WTC11 (cell line): ENCODE measurements around the gene LRRC23. TPM values are rescaled to one million over a fixed set of nuclear protein-coding genes. Genes with fewer than 3 reads are reported as not detected.

Experiments
- ATAC-seq: fragments of 200-7000 bp; cut with Tn5 transposase; 2 replicates; pipeline ENCODE4 v1.10.0; 2021; ENCODE audit warnings: mild to moderate bottlenecking, moderate library complexity
- CTCF ChIA-PET: fragments of 300-600 bp; sonication (Branson Sonifier 250); formaldehyde crosslinking; loops from one replicate; lab custom pipeline; 2021; ENCODE audit warnings: antibody characterized with exemption; lab: Charles Lee
- POLR2A ChIA-PET: fragments of 350-600 bp; sonication (Branson Sonifier 250); formaldehyde crosslinking; loops from one replicate; lab custom pipeline; 2021; ENCODE audit warnings: antibody characterized with exemption; lab: Charles Lee
- DNase-seq: peaks from one replicate; pipeline ENCODE4 v3.0.0; 2021; ENCODE audit warnings: low spot score
- H3K27ac Mint-ChIP-seq: 2 replicates; pipeline ENCODE4 v1.8.0; 2021; ENCODE audit warnings: mixed read lengths
- H3K27me3 Mint-ChIP-seq: 2 replicates; pipeline ENCODE4 v1.8.0; 2021; ENCODE audit warnings: low read depth, mild to moderate bottlenecking, moderate library complexity, mixed read lengths
- H3K36me3 Mint-ChIP-seq: 2 replicates; pipeline ENCODE4 v1.8.0; 2021; ENCODE audit warnings: mixed read lengths
- H3K4me1 Mint-ChIP-seq: 2 replicates; pipeline ENCODE4 v1.8.0; 2022; ENCODE audit warnings: mixed read lengths
- H3K4me3 Mint-ChIP-seq: 2 replicates; pipeline ENCODE4 v1.8.0; 2021; ENCODE audit warnings: mild to moderate bottlenecking, moderate library complexity, mixed read lengths
- H3K9me3 Mint-ChIP-seq: 2 replicates; pipeline ENCODE4 v1.8.0; 2021; ENCODE audit warnings: mixed read lengths
- ATF6 ChIP-seq: sonication (generic); formaldehyde crosslinking; IDR thresholded peaks from 2 replicates; pipeline ENCODE4 v1.8.1; 2023; ENCODE audit warnings: mild to moderate bottlenecking, missing genetic modification reagents
- CDX4 ChIP-seq: fragments of 250-450 bp; sonication (Bioruptor Pico); IDR thresholded peaks from 2 replicates; pipeline ENCODE4 v1.9.0; 2021; ENCODE audit warnings: moderate library complexity, mild to moderate bottlenecking, inconsistent platforms, borderline replicate concordance
- CTCF ChIP-seq: fragments of 200-600 bp; IDR thresholded peaks from 2 replicates; pipeline ENCODE4 v1.8.0; 2022; ENCODE audit warnings: antibody characterized with exemption
- ELF4 ChIP-seq: sonication (generic); formaldehyde crosslinking; IDR thresholded peaks from 2 replicates; pipeline ENCODE4 v1.8.1; 2022; ENCODE audit warnings: low read depth, mild to moderate bottlenecking, moderate library complexity, missing genetic modification reagents
- ETV6 ChIP-seq: sonication (generic); formaldehyde crosslinking; IDR thresholded peaks from 2 replicates; pipeline ENCODE4 v1.8.1; 2022; ENCODE audit warnings: mild to moderate bottlenecking, missing genetic modification reagents
- FOXP4 ChIP-seq: sonication (generic); formaldehyde crosslinking; IDR thresholded peaks from 2 replicates; pipeline ENCODE4 v1.8.0; 2022; ENCODE audit warnings: mild to moderate bottlenecking, missing genetic modification reagents
- GABPB1 ChIP-seq: sonication (generic); formaldehyde crosslinking; IDR thresholded peaks from 2 replicates; pipeline ENCODE4 v1.8.1; 2023; ENCODE audit warnings: mild to moderate bottlenecking, missing genetic modification reagents
- GRHL2 ChIP-seq: fragments of 250-450 bp; sonication (Bioruptor Pico); IDR thresholded peaks from 2 replicates; pipeline ENCODE4 v1.8.0; 2022; ENCODE audit warnings: mild to moderate bottlenecking, moderate library complexity; ENCODE audit not compliant: insufficient replicate concordance, severe bottlenecking
- HMGXB4 ChIP-seq: sonication (generic); formaldehyde crosslinking; IDR thresholded peaks from 2 replicates; pipeline ENCODE4 v1.8.1; 2023; ENCODE audit warnings: mild to moderate bottlenecking, moderate library complexity, missing genetic modification reagents
- MLX ChIP-seq: sonication (generic); formaldehyde crosslinking; IDR thresholded peaks from 2 replicates; pipeline ENCODE4 v1.8.1; 2023; ENCODE audit warnings: mild to moderate bottlenecking, missing genetic modification reagents, moderate library complexity
- MYBL2 ChIP-seq: sonication (generic); formaldehyde crosslinking; IDR thresholded peaks from 2 replicates; pipeline ENCODE4 v1.8.1; 2023; ENCODE audit warnings: mild to moderate bottlenecking, moderate library complexity, missing genetic modification reagents
- PREB ChIP-seq: sonication (generic); formaldehyde crosslinking; IDR thresholded peaks from 2 replicates; pipeline ENCODE4 v1.8.1; 2022; ENCODE audit warnings: mild to moderate bottlenecking, missing genetic modification reagents, moderate library complexity, borderline replicate concordance
- SMAD3 ChIP-seq: sonication (generic); formaldehyde crosslinking; IDR thresholded peaks from 2 replicates; pipeline ENCODE4 v1.8.0; 2022; ENCODE audit warnings: missing genetic modification reagents, mild to moderate bottlenecking, borderline replicate concordance
- SOX15 ChIP-seq: fragments of 250-450 bp; sonication (Bioruptor Pico); IDR thresholded peaks from 2 replicates; pipeline ENCODE4 v1.9.0; 2021; ENCODE audit warnings: mild to moderate bottlenecking
- TCF7 ChIP-seq: sonication (generic); formaldehyde crosslinking; IDR thresholded peaks from 2 replicates; pipeline ENCODE4 v1.8.0; 2022; ENCODE audit warnings: mild to moderate bottlenecking, low read depth, missing genetic modification reagents, moderate library complexity
- ZNF219 ChIP-seq: sonication (generic); formaldehyde crosslinking; IDR thresholded peaks from 2 replicates; pipeline ENCODE4 v1.8.0; 2023; ENCODE audit warnings: missing genetic modification reagents, mild to moderate bottlenecking, borderline replicate concordance
- ZNF423 ChIP-seq: fragments of 250-450 bp; sonication (Bioruptor Pico); IDR thresholded peaks from 2 replicates; pipeline ENCODE4 v2.1.2; 2022; ENCODE audit warnings: mild to moderate bottlenecking, moderate library complexity
- ZNF532 ChIP-seq: fragments of 250-450 bp; sonication (Bioruptor Pico); IDR thresholded peaks from 2 replicates; pipeline ENCODE4 v1.9.0; 2021; ENCODE audit warnings: mild to moderate bottlenecking, borderline replicate concordance
- total RNA-seq: library from RNA; stranded (reverse); gene quantifications from 3 replicates; pipeline ENCODE4 v1.2.3, GENCODE V29; 2021

LRRC23 gene
- total RNA-seq, 1 experiment from 2014 or later = 3.1 TPM

GRCh38 chr12:6943722-6944380, 39.2 kb downstream of the LRRC23 start, which contains the start of the genes C12orf57 and RNU7-1 (continued):
- TF ChIP-seq ETV6 = 0 out of 2 replicates have a peak, but pooled peaks have one; percentile 53

- Mint-ChIP-seq H3K36me3 (peaks cover 9% of the 10 kb centered on the region), H3K27ac (peak overlapping the region; percentile 99), H3K4me1 (peaks cover 34% of the 10 kb centered on the region), H3K27me3 (no peaks in the 10 kb centered on the region), H3K4me3 (peak overlapping the region; percentile 98), H3K9me3 (no peaks in the 10 kb centered on the region)
- ATAC-seq (peak; percentile 25), DNase-seq (peak; percentile 92)
- CTCF ChIA-PET = interaction anchor here (0.7 to 5.7 kb wide), 23 partner anchors 8 to 200 kb away, joined by 3 to 296 read pairs (median 9); partner anchors contain the start of genes ATN1, C1RL, C1S and CDCA3
- POLR2A ChIA-PET = interaction anchor here (0.6 to 6.2 kb wide), 23 partner anchors 10 to 603 kb away, joined by 3 to 167 read pairs (median 6); partner anchors contain the start of genes C1RL, CDCA3, EMG1 and ENO2
- TF ChIP-seq GRHL2 = no peak
- TF ChIP-seq CDX4 = no peak
- TF ChIP-seq SMAD3 (CRISPR knock-in tag) = no peak
- no peak; the same call in 1 of the 2 replicates for TF ChIP-seq TCF7 (CRISPR knock-in tag)
- TF ChIP-seq ELF4 (CRISPR knock-in tag) = no peak
- TF ChIP-seq MYBL2 = no peak
- no peak for TF ChIP-seq ATF6
- no peak for TF ChIP-seq ZNF219 (CRISPR knock-in tag)
- no peak for TF ChIP-seq FOXP4 (CRISPR knock-in tag)
- peak; percentile 3; the same call in 1 of the 2 replicates for TF ChIP-seq GABPB1 (CRISPR knock-in tag)
- no peak for TF ChIP-seq MLX (CRISPR knock-in tag)
- no peak for TF ChIP-seq CTCF
- TF ChIP-seq PREB = no peak
- peak; percentile 79; the same call in 1 of the 2 replicates for TF ChIP-seq HMGXB4 (CRISPR knock-in tag)
- no peak for TF ChIP-seq ZNF532 (CRISPR knock-in tag)
- no peak for TF ChIP-seq ZNF423
- no peak for TF ChIP-seq SOX15 (CRISPR knock-in tag)
These were observed 40.0 kb downstream of the LRRC23 start for GRCh38 chr12:6944381-6945186.
